Activated CD4-positive, alpha-beta T cell treated with anti-CD3 and anti-CD28 coated beads, Interleukin-2, amount 50 U/mL, for 24 hours (primary cell): ENCODE measurements around the gene ITGB8.
"Not testable (repeated sequence)": the region's sequence is repeated elsewhere in the genome, so short reads cannot be mapped to it uniquely, and the experiment has no call there.

Experiments used
- DNase-seq, 2 donors: peaks; one replicate each; pipeline ENCODE4 v3.0.0-alpha.2; 2020; ENCODE audit warnings: low read depth in 1 of 2, low spot score in 1 of 2

ITGB8 gene

DNA sequence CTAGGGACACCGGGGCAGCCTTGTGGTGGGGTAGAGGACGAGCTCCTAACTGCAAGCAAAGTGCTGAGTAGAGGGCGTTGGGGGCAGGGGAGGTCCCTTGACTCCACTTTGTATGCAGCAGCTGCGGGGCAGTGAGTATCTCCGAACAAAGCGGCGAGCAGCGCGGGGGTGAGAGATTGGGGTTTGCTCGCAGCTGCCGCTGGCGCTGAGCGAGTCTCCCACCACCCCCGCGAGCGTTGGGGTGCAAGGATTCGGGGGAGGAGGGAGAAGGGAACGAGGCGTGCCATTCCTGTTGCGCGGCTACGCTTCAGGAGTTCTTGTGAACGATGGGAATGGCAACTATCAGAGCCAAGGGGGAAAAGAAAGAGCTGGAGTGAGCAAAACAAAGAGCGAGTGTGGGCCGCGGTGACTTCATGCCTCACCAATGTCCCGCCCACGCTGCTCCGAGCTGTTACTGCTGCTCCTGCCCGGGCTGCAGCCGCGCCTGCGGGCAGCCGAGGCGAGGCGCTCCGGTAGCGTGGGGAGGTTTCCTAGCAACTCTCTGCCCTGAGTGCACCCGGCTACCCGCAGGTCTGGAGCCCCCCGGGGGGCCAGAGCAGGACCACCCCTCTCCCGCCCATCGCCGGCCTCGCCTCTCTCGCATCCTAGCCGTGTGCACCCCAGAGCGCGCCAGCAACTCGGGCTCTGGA, at the start of gene ITGB8:
Gene ITGB8 (plus strand): TSS at position 662 of the 689 bp plus-strand sequence. CDS start 907 bp downstream, outside the sequence.
- peak; percentile 24 to 42 for DNase-seq

DNA sequence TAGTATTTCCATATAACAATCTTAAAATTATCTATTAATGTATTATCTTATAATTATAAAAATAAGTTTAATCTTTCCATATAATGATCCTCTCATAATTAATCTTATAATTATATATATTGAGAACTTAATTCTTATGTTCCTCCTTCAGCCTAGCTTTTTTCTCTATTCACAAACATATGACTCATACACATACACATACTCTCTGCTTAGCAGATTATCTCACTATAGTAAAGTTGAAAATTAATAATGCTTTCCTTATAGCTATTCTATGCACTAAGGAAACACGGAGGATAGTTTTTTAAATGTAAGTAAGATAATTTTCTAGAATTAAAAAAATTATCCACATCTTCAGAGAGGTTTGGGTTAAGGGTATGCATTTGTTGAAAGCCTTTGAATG, 47.7 kb upstream of the ITGB8 start:
- no peak for DNase-seq

- no peak for DNase-seq
These were observed 47.3 kb upstream of the ITGB8 start for GRCh38 chr7:20283385-20283784.

DNA sequence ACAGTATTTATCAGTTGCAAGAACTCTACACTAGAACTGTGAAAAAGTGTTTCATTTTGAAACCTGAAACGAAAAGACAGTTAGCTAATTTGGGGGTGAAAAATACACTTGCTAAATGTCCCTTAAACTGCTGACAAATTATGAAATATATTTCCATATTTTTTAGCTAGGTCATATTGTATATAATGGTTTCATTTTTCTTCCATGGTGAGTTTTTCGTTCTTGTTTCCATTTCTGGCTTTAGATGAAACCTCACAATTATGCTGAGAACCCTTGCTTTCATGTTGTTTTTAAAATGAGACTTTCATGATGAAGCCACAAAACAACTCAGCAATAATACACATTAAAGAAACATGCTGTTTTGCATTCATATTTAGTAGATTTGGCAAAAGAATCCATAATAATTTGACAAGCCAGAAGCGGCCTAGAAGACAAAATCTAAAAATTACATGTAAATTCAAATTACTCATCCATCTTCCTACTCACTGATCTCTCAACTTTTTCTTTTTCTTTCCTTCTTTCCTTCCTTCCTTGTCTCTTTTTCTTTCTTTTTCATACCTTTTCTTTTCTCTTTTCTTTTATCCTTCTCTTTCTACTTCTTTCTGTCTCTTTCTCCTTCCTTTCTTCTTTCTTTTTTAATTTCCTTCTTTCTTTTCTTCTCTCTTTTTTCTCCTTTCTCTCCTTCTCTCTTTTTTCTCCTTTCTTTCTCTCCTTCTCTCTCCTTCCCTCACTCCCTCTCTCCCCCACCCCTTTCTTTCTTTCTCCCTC, 46.5 kb upstream of the ITGB8 start:
- no peak for DNase-seq

DNA sequence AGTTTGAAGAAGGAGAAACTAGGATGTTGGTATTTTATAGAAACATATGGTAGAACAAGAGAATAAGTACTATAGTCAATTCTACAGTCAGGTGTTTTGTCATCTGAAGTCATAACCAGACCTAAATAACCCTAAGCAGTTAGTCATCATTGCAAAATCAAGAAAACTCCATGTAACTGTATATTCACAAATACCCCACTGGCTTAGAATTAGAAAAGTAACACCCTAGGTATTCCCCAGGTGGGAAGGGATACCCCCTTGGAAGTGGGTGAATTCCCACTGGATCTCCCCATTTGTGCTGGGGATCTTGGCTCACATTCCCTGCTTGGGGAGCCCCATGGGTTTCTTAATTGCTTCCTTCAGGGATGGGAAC, 45.9 kb upstream of the ITGB8 start:
- DNase-seq = no peak

DNA sequence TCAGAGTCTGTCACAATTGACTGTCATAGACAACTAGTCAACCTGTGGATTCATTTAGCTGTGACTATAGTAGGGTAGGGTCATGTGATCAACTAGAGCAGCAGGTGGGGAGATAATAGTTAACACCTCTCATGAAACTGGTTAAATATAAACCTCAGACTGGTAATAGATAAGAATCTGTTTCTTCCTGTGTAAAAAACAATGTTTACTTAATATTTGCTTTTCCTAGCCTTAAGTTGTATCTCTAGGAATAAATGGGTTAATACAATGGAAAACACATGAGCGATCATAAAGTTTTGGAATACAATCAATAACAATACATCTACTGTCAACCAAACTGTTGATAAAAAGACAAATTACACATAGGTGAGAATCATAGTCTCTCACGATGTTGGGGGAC, 43.4 kb upstream of the ITGB8 start:
- no peak for DNase-seq

GRCh38 chr7:20288036-20288435, 42.7 kb upstream of the ITGB8 start:
- no peak for DNase-seq

- DNase-seq = no peak
These were observed 40.1 kb upstream of the ITGB8 start for GRCh38 chr7:20290505-20291111.

DNA sequence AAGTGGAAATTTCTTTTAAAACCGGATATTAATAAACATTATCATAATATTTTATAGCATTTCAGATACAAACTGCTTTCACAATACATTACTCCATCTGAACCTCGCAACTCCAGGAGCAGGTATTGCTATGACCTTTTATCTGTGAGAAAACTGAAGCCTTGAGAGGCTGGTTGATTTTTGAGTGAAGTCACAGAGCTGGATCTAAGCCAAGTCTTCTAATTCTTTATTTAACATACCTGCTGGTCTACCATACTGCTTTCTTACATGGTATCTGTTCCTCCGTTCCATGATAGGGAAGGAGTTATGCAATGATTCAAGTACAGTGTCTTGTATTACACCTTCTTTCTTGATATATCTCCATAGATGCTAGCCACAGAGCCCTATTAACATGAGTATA, 37.4 kb upstream of the ITGB8 start:
- no peak for DNase-seq

DNA sequence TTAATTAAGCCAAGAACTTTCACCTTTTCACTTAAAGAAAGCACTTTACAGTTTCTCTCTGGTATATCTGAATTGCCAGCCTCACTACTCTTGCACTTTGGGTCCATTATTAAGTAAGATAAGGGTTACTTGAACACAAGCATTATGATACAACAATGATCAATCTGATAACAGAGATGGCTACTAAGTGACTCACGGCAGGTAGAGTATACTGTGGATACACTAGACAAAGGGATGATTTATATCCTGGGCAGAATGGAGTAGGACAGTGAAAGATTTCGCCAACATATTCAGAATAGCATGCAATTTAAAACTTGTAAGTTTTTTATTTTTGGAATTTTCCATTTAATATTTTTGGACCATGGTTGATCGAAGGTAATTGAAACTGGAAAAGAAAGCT, 34.3 kb upstream of the ITGB8 start:
- no peak for DNase-seq

GRCh38 chr7:20296901-20297300, 33.8 kb upstream of the ITGB8 start:
- no peak for DNase-seq

- DNase-seq = no peak
These were observed 32.2 kb upstream of the ITGB8 start for GRCh38 chr7:20298486-20298901.

GRCh38 chr7:20299145-20299544, 31.6 kb upstream of the ITGB8 start:
- no peak for DNase-seq

GRCh38 chr7:20299647-20300312, 30.9 kb upstream of the ITGB8 start:
- DNase-seq = no peak

DNA sequence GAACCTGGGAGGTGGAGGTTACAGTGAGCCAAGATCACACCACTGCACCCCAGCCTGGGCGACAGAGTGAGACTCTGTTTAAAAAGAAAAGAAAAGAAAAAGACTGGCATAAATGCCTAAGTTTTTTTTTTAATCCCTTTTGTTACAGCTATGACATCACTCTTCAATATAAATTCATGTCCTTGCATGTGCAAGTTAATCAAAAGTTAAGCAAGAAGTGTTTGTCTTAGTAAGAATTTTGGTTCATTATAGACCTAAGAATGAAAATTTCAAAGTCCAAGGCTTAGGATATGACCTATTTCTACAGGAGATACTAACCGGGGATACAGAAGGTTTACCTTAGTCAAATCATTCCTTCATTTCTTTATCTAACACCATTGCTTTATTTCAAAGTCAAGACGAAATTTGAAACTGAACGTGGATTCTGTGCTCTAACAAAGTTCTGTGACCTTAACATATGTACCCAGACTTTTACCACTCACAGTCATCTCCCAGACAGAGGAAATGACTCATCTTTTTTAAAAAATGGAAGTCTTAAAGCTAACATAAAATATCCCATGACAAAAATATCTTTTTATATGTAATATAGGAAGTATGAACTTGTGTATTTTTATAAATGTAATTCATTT, 29.3 kb upstream of the ITGB8 start:
- DNase-seq = no peak

DNA sequence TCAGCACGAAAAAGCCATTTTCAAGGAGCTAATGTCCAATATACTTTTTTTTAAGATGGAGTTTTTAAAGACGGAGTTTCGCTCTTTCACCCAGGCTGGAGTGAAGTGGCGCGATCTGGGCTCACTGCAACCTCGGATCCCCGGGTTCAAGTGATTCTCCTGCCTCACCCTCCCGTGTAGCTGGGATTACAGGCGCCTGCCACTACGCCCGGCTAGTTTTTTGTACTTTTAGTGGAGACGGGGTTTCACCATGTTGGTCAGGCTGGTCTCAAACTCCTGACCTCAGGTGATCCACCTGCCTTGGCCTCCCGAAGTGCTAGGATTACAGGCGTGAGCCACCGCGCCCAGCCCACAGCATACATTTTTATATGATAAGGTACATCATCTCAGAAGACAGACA, 28.4 kb upstream of the ITGB8 start:
- not testable (repeated sequence) for DNase-seq

- no peak for DNase-seq
These were observed 27.8 kb upstream of the ITGB8 start for GRCh38 chr7:20302891-20303290.

DNA sequence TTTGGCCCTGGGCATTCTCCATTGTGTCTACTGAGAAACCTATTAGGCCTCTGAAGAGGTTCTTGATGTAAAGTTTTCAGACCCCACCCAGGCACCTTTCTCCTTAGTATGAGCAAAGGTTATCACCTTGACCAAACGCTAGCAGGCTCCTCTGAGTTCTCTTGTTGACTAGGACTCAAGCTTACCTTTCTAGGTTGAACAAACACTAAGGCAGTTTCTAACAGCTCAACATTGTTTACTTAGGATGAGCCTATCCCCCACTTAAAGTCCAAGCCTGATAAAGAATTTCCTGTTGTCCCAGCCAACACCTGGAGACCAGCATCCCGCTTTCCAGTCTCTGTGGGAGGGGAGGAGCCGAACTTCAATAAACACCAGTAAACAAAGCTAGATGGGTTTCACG, 26.3 kb upstream of the ITGB8 start:
- no peak for DNase-seq

DNA sequence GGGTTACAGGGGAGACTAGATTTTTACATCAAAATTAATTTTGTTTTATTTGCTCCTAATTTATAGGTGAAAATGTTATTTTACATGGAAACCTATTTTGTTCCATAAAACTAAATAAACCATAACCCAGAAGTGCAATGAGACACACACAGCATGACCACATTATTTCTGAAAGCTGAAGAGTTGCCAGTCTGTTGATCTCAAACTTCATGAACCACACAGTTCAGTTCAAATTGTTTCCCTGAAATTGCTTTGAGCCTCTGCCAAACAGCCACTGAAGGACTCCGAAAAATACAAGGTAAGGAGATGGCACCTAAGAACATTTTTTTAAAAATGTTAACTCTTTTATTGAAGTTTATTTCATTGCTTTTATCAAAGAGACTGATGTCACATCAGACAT, 25.0 kb upstream of the ITGB8 start:
- DNase-seq = no peak

GRCh38 chr7:20306180-20306946, 24.3 kb upstream of the ITGB8 start:
- DNase-seq = no peak

DNA sequence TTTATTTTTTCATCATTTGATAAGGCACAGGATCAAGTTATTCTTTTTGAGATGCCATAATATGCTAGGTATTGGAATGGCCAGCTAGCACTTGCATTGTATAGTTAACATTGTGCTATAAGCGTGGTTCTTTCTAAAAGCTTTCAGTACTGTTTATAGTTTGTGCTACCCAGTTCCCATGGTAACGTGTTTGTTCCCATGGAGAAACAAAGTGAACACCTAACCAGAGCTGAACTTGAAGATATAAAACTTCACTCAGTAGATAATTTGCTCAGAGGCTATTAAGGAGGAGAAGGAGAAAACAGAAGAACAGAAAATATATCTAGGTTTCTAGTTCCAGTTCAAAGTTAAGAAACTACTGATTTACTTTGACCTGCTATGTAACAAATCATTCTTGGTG, 23.6 kb upstream of the ITGB8 start:
- DNase-seq = no peak
